Melanocyte of skin (primary cell): ENCODE data around the gene HOXA10. TPM values are rescaled to one million over a fixed set of nuclear protein-coding genes. Genes with fewer than 3 reads are reported as not detected.

Experiments used
- small RNA-seq, 2 donors: library from RNA; depleted of rRNA; stranded (forward); fragments of <200 nt; gene quantifications; one replicate each; pipeline ENCODE3, GENCODE V24; 2012
- total RNA-seq, 2 donors: library from RNA; depleted of rRNA; stranded (reverse); fragments of >200 nt; gene quantifications; 2 replicates each; pipeline ENCODE4 v1.2.3, GENCODE V29; 2012

The HOXA10 gene
- under 1 TPM in 1 of 2 donors, not detected in 1; 1.00 TPM for total RNA-seq

DNA sequence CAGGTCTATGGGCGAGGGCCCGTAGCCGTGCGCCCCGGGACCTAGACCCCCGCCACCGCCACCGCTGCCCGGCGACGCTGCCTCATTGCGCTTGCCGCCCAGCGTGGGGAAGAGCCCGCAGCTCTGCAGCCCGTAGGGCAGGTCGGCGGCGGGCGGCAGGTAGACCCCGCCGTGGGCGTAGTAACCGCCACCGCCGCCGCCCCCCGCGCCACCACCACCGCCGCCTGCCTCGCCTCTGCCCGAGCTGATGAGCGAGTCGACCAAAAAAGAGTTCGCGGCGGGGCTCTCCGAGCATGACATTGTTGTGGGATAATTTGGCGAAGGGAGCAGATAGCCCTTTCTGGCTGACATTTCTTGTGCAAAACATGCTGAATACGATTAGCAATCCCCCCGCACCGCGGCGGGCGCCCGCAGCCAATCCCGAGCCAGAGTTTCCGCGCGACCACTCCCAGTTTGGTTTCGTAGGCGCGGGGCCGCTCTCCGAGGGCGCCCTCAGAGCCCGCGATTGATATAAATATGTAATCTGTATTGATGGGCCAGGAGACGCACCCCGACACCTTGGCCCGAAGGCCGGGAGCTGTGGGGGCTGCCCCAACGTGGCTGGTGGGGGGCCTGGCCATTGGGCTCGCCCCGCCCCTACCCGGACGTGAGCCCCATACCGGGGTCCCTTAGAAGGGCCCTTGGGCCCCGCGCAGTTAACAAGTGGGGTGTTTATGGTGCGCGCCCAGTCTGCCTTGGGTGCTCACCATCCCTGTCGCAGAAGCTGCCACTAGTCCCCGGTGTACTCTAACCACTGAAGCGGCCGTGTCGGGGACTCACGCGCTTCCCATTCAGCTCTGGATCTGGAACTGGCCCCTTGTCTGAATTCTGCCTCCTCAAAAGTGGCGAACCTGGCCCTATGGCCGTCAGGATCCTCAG is at the start of gene HOXA10:
Gene HOXA10 (minus strand): TSS at position 365 of the 918 bp plus-strand sequence. CDS start 14 bp downstream, at position 351.

GRCh38 chr7:27199849-27200760 is 26.0 kb upstream of the HOXA10 start, which contains the start of gene HOXA13:
Gene HOXA13 (minus strand): TSS chr7:27200091. CDS start chr7:27200077, 14 bp downstream.

DNA sequence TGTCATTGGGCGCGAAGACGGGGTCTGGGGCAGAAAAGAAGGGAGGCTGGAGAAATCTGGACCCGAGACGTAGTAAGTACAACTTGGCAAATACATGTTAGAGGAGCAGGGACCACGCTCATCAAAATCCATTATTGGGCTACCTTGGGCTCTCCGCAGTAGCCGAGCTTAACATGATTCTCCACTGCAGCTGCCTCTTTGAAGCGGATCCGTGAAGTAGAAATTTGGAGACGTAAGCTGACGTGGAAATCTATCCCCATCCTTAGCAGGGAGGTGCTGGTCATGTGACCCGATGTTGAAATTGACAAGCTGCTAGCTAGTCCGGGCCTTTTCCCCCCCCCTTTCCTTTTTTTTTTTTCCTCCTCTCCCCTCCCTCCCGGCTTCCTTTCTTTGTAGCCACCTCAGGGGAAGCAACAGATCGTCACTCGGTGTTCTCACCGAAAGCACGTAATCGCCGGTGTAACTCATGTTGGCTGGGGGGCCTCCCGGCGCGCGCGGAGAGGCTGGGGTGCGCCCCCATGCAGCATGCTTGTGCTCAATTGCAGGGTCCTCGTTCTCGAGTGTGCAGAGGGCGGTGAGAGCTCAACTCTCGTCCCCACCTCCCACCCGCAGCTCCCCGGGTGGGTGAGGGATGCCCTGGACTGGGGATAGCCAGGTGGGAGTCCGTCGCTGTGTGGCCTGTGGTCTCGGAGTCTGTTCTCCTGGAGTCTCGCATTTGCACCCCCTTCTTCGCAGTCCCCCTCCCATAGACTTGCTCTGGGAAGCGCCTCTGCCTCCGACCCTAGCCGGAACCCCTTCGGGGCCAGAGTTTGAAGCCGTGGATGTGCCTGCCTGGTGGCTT is 11.1 kb upstream of the HOXA10 start, which contains the start of gene HOXA11:
Gene HOXA11 (minus strand): TSS at position 220 of the 841 bp plus-strand sequence. CDS start 88 bp downstream, at position 132.

GRCh38 chr7:27165089-27165995 is 8.8 kb downstream of the HOXA10 start, which contains the start of gene HOXA9:
Gene HOXA9 (minus strand): TSS chr7:27165537. CDS start chr7:27165457, 80 bp downstream.

DNA sequence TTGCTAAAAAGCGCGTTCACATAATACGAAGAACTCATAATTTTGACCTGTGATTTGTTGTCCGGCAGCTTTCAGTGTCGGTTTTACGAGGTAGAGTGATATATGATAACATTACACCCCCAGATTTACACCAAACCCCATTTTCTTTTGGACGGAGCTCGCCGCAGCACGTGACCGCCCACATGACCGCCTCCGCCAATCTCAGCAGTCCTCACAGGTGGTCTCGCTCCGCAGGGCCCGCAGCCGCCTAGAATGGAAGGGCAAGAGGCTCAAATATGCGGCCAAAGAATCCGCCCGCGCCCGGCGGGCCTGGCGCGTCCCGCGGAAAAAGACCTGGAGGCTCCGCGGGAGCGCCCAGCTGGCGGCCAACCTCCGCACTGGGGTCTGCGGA is 17.6 kb downstream of the HOXA10 start, which contains the start of gene HOXA7:
Gene HOXA7 (minus strand): TSS at position 168 of the 391 bp plus-strand sequence. CDS start 130 bp downstream, at position 38.

GRCh38 chr7:27151931-27152815 is 21.9 kb downstream of the HOXA10 start, which contains the start of gene HOXA3:
Gene HOXA3 (minus strand): TSS chr7:27152583. CDS start chr7:27110640, 41,943 bp downstream.

DNA sequence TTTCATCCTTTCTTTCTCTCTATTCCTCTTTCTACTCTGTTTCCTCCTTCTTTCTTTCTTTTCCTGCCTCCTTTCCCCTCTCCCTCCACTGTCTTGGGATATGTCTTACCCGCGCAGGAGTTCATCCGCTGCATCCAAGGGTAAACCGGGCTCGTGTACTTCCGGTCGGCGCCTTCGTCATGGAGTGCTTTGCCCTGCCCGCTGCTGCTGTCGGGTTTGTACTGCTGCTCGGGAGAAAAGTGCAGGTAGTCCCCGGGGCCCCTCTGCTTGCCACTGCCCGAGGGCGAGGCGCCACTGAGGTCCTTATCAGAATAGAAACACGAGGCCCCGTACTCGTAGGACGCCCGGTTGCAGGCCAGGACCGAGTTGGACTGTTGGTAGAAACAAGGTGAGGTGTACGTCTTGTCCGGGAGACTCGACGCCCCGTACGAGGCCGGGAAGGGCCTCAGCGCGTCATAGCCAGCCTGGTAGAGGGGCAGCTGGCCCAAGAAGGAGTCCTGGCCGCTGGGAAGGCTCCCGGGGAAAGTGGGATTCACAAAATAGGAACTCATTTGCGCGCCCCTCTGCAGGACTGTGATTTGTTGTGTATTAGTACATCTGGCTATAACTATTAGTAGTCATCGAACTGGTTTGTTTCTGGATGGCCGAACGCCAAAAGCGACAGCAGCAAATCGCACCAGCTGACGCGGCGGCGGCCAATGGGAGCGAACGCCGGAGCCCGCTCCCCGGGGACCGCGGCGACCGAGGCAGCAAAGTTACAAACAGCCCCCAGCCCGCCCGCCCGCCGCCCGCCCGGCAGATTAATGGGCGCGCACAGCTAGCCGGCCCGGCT is 26.7 kb downstream of the HOXA10 start, which contains the start of gene HOXA6:
Gene HOXA6 (minus strand): TSS at position 576 of the 832 bp plus-strand sequence. CDS start 25 bp downstream, at position 551.

GRCh38 chr7:27143023-27143949 is 30.8 kb downstream of the HOXA10 start, which contains the start of gene HOXA5:
Gene HOXA5 (minus strand): TSS chr7:27143681. CDS start chr7:27143607, 74 bp downstream.

GRCh38 chr7:27130540-27131389 is 43.4 kb downstream of the HOXA10 start, which contains the start of gene HOXA4:
Gene HOXA4 (minus strand): TSS chr7:27130757. CDS start chr7:27130733, 24 bp downstream.

Small RNAs within 50 kb of the gene (small RNA-seq; reads per million reads assigned to genes)
- gene AC004080.5 = 0 reads per million in 2 donors
- 0 reads per million in 2 donors for gene RF02140
- gene RF02141 = 0 reads per million in 2 donors

Other genes starting within 250 kb of the HOXA10 start
- under 1 TPM in 1 of 2 donors, not detected in 1; 0.33 TPM for gene HOXA1, start 78.3 kb downstream of the HOXA10 start, total RNA-seq
- gene HOXA2, start 71.6 kb downstream of the HOXA10 start, total RNA-seq = not detected
- gene HOXA4, start 43.6 kb downstream of the HOXA10 start, total RNA-seq = not detected
- under 1 TPM in 1 of 2 donors, not detected in 1; 0.33 TPM for gene HOXA5, start 30.6 kb downstream of the HOXA10 start, total RNA-seq
- gene HOXA6, start 26.5 kb downstream of the HOXA10 start, total RNA-seq = under 1 TPM in 1 of 2 donors, not detected in 1; 0.33 TPM
- not detected for gene HOXA3, start 21.7 kb downstream of the HOXA10 start, total RNA-seq
- under 1 TPM in 1 of 2 donors, not detected in 1; 1.00 TPM for gene HOXA7, start 17.6 kb downstream of the HOXA10 start, total RNA-seq
- gene HOXA9, start 8.8 kb downstream of the HOXA10 start, total RNA-seq = under 1 TPM in 1 of 2 donors, not detected in 1; 0.67 TPM
- gene HOXA11, start 10.9 kb upstream of the HOXA10 start, total RNA-seq = under 1 TPM; under 0.01 TPM
- not detected for gene HOXA13, start 25.8 kb upstream of the HOXA10 start, total RNA-seq
- gene EVX1, start 68.5 kb upstream of the HOXA10 start, total RNA-seq = not detected